Activated CD8-positive, alpha-beta memory T cell treated with anti-CD3 and anti-CD28 coated beads, Interleukin-2, amount 50 U/mL, for 24 hours (primary cell): Measurements from ENCODE around the gene XRN2.

ENCODE experiments used
- DNase-seq: peaks from one replicate; pipeline ENCODE4 v3.0.0-alpha.2; 2020; ENCODE audit errors: extremely low read depth

Gene XRN2

GRCh38 chr20:21294755-21295154 lies 8.4 kb upstream of the XRN2 start:
- DNase-seq: no peak

- no peak for DNase-seq
Measured at GRCh38 chr20:21301940-21302663, 1.0 kb upstream of the XRN2 start.

GRCh38 chr20:21302664-21303060 lies 469 bp upstream of the XRN2 start:
- no peak for DNase-seq

- DNase-seq: no peak
Measured at GRCh38 chr20:21303872-21304586, 898 bp downstream of the XRN2 start.

GRCh38 chr20:21308340-21308739 lies 5.2 kb downstream of the XRN2 start:
- DNase-seq: no peak

- DNase-seq: no peak
Measured at GRCh38 chr20:21309678-21310467, 6.7 kb downstream of the XRN2 start.

- DNase-seq: no peak
Measured at GRCh38 chr20:21312813-21313474, 9.8 kb downstream of the XRN2 start.

GRCh38 chr20:21315138-21315537 lies 12.0 kb downstream of the XRN2 start:
- no peak for DNase-seq

- no peak for DNase-seq
Measured at GRCh38 chr20:21322083-21322710, 19.1 kb downstream of the XRN2 start.

GRCh38 chr20:21322921-21323331 lies 19.8 kb downstream of the XRN2 start:
- DNase-seq: no peak

GRCh38 chr20:21323640-21324039 lies 20.5 kb downstream of the XRN2 start:
- DNase-seq: no peak

GRCh38 chr20:21324126-21324525 lies 21.0 kb downstream of the XRN2 start:
- no peak for DNase-seq

GRCh38 chr20:21325296-21325695 lies 22.2 kb downstream of the XRN2 start:
- DNase-seq: no peak

- DNase-seq: no peak
Measured at GRCh38 chr20:21326700-21327099, 23.6 kb downstream of the XRN2 start.

GRCh38 chr20:21336455-21337151 lies 33.5 kb downstream of the XRN2 start:
- no peak for DNase-seq

GRCh38 chr20:21338291-21338690 lies 35.2 kb downstream of the XRN2 start:
- no peak for DNase-seq

- no peak for DNase-seq
Measured at GRCh38 chr20:21339499-21339898, 36.4 kb downstream of the XRN2 start.

- no peak for DNase-seq
Measured at GRCh38 chr20:21340991-21341697, 38.0 kb downstream of the XRN2 start.

GRCh38 chr20:21342656-21343345 lies 39.7 kb downstream of the XRN2 start:
- DNase-seq: no peak
